GM23338 (cell line): ENCODE results near the gene ANKRD55. TPM values are rescaled to one million over a fixed set of nuclear protein-coding genes. Genes with fewer than 3 reads are reported as not detected.

ENCODE experiments used
- ATAC-seq: fragments of 200-7000 bp; cut with Tn5 transposase; 3 replicates; pipeline ENCODE4 v1.9.1; 2020
- DNase-seq: peaks from one replicate; pipeline ENCODE4 v3.0.0-alpha.2; 2015; ENCODE audit warnings: low spot score
- H2AFZ ChIP-seq: fragments of 200-600 bp; sonication (generic); 2 replicates; pipeline ENCODE4 v1.8.0; 2016; ENCODE audit warnings: antibody characterized with exemption, mild to moderate bottlenecking, moderate library complexity
- H3F3A ChIP-seq: fragments of 200-600 bp; sonication (generic); replicated peaks from 2 replicates; pipeline ENCODE4 v1.8.0; 2017; ENCODE audit warnings: antibody characterized with exemption, mixed run types, low read depth
- H3K27ac ChIP-seq: fragments of 200-600 bp; sonication (generic); 2 replicates; pipeline ENCODE4 v1.6.1; 2016; ENCODE audit warnings: low read depth
- H3K27me3 ChIP-seq: fragments of 200-600 bp; sonication (generic); 2 replicates; pipeline ENCODE4 v1.8.0; 2016; ENCODE audit warnings: mild to moderate bottlenecking, mixed run types, moderate library complexity; ENCODE audit not compliant: insufficient read depth
- H3K36me3 ChIP-seq: fragments of 200-600 bp; sonication (generic); 2 replicates; pipeline ENCODE4 v1.8.0; 2016; ENCODE audit warnings: mild to moderate bottlenecking; ENCODE audit not compliant: insufficient read depth
- H3K4me1 ChIP-seq: fragments of 200-600 bp; sonication (generic); 2 replicates; pipeline ENCODE4 v1.8.0; 2016; ENCODE audit warnings: mild to moderate bottlenecking, moderate library complexity; ENCODE audit not compliant: insufficient read depth
- H3K4me2 ChIP-seq: fragments of 200-600 bp; sonication (generic); 2 replicates; pipeline ENCODE4 v1.7.1; 2017; ENCODE audit warnings: mixed run types
- H3K4me3 ChIP-seq: fragments of 200-600 bp; sonication (generic); 2 replicates; pipeline ENCODE4 v1.6.1; 2016; ENCODE audit warnings: mixed run types
- H3K79me2 ChIP-seq: fragments of 200-600 bp; sonication (generic); replicated peaks from 2 replicates; pipeline ENCODE4 v1.8.0; 2017; ENCODE audit warnings: mild to moderate bottlenecking; ENCODE audit not compliant: insufficient read depth
- H3K9me2 ChIP-seq: fragments of 200-600 bp; sonication (generic); 2 replicates; pipeline ENCODE4 v1.8.0; 2017; ENCODE audit not compliant: insufficient read depth
- H4K20me1 ChIP-seq: fragments of 200-600 bp; sonication (generic); replicated peaks from 2 replicates; pipeline ENCODE4 v1.8.0; 2017; ENCODE audit warnings: mild to moderate bottlenecking; ENCODE audit not compliant: insufficient read depth
- H3K27ac Mint-ChIP-seq: 2 replicates; pipeline ENCODE4 v1.8.0; 2020; ENCODE audit warnings: inconsistent platforms, mild to moderate bottlenecking, moderate library complexity, mixed read lengths
- H3K27me3 Mint-ChIP-seq: 3 replicates; pipeline ENCODE4 v1.8.0; 2022; ENCODE audit warnings: low read depth, mild to moderate bottlenecking, moderate library complexity, mixed read lengths, inconsistent platforms; ENCODE audit not compliant: insufficient read depth, poor library complexity
- H3K36me3 Mint-ChIP-seq: 3 replicates; pipeline ENCODE4 v1.8.0; 2021; ENCODE audit warnings: low read depth, mild to moderate bottlenecking, inconsistent platforms, moderate library complexity, mixed read lengths
- H3K4me1 Mint-ChIP-seq: 3 replicates; pipeline ENCODE4 v1.8.0; 2020; ENCODE audit warnings: mild to moderate bottlenecking, inconsistent platforms, mixed read lengths
- H3K4me3 Mint-ChIP-seq: 3 replicates; pipeline ENCODE4 v1.8.0; 2021; ENCODE audit warnings: moderate library complexity, mild to moderate bottlenecking, inconsistent platforms, mixed read lengths
- H3K9me3 Mint-ChIP-seq: 3 replicates; pipeline ENCODE4 v1.8.0; 2020; ENCODE audit warnings: moderate library complexity, mild to moderate bottlenecking, inconsistent platforms, mixed read lengths
- CREB1 ChIP-seq: fragments of 250-450 bp; sonication (Bioruptor Pico); IDR thresholded peaks from 2 replicates; pipeline ENCODE4 v1.5.0; 2020; ENCODE audit warnings: low read depth, mild to moderate bottlenecking, moderate library complexity
- JUNB ChIP-seq: IDR thresholded peaks from one replicate; pipeline ENCODE4 v1.6.1; 2016; ENCODE audit warnings: antibody characterized with exemption; ENCODE audit not compliant: unreplicated experiment
- NANOG ChIP-seq: IDR thresholded peaks from 2 replicates; pipeline ENCODE4 v1.6.1; 2016; ENCODE audit warnings: antibody characterized with exemption, borderline replicate concordance
- ZNF114 ChIP-seq: fragments of 250-450 bp; sonication (Bioruptor Pico); IDR thresholded peaks from 2 replicates; pipeline ENCODE4 v1.5.0; 2020; ENCODE audit warnings: mild to moderate bottlenecking, moderate library complexity
- ZNF331 ChIP-seq: fragments of 250-450 bp; sonication (Bioruptor Pico); IDR thresholded peaks from 2 replicates; pipeline ENCODE4 v1.5.0; 2020; ENCODE audit warnings: low read depth, mild to moderate bottlenecking, moderate library complexity
- polyA plus RNA-seq: library from polyadenylated mRNA; unstranded; fragments of >200 nt; fragmentation: Nextera tagmentation; extraction: Ambion mirVana; gene quantifications from 2 replicates; pipeline ENCODE4 v1.2.1, GENCODE V29; 2016
- total RNA-seq: library from RNA; depleted of rRNA; stranded (reverse); fragments of >200 nt; shearing (Covaris generic); gene quantifications from 2 replicates; pipeline ENCODE4 v1.2.3, GENCODE V29; 2014
- TF ChIP-seq, protein P1 (sequence below): IDR thresholded peaks from one replicate; pipeline ENCODE4 v1.6.1; 2018; ENCODE audit warnings: antibody characterized with exemption; ENCODE audit not compliant: unreplicated experiment
- TF ChIP-seq, protein P2 (sequence below), 2 experiments: fragments of 200-600 bp in 1 of 2; sonication (generic) in 1 of 2; conservative IDR thresholded peaks; 2 replicates each; pipeline versions ENCODE4 v1.5.1 to v1.6.1; 2016 to 2017; ENCODE audit warnings: antibody characterized with exemption in 2 of 2, low read depth in 2 of 2, mild to moderate bottlenecking in 2 of 2, moderate library complexity in 1 of 2
- TF ChIP-seq, protein P3 (sequence below): fragments of 250-450 bp; sonication (Bioruptor Pico); IDR thresholded peaks from 2 replicates; pipeline ENCODE4 v1.5.0; 2020; ENCODE audit warnings: mild to moderate bottlenecking, moderate library complexity

Gene ANKRD55
- total and polyA plus RNA-seq, 2 experiments from 2014 or later: not detected

DNA sequence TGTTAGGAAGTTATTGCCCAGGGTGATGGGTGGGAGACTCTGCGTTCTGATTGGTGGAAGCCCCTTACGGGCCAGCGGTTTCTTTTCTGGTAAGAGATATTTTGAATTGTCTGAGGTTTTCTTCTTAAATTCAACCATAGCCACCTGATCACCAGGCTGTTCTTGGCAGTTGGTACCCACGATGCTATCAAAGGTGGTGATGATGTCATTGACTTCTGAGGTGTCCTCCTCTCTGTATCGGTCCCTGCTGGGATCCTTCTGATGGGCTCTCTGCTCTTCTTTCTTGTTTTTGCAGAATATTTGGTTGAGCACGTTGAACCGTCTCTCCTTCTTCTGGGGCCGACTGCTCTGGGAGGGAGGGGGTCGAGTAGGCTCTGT, 121.7 kb downstream of the ANKRD55 start:
- ATAC-seq (no peak), DNase-seq (no peak)
- no peaks in the 10 kb centered on the region for H3K36me3 Mint-ChIP-seq
- Histone ChIP-seq H3K79me2 (no peaks in the 10 kb centered on the region), H3K4me1 (no peaks in the 10 kb centered on the region), H3F3A (no peaks in the 10 kb centered on the region), H3K9me2 (no peaks in the 10 kb centered on the region), H3K4me3 (no peak overlapping the region), H2AFZ (no peak overlapping the region), H4K20me1 (no peaks in the 10 kb centered on the region), H3K27ac (no peak overlapping the region), H3K27me3 (no peaks in the 10 kb centered on the region), H3K36me3 (no peaks in the 10 kb centered on the region), H3K4me2 (no peak overlapping the region)
- no peaks in the 10 kb centered on the region for H3K27me3 Mint-ChIP-seq
- TF ChIP-seq, protein P1, sequence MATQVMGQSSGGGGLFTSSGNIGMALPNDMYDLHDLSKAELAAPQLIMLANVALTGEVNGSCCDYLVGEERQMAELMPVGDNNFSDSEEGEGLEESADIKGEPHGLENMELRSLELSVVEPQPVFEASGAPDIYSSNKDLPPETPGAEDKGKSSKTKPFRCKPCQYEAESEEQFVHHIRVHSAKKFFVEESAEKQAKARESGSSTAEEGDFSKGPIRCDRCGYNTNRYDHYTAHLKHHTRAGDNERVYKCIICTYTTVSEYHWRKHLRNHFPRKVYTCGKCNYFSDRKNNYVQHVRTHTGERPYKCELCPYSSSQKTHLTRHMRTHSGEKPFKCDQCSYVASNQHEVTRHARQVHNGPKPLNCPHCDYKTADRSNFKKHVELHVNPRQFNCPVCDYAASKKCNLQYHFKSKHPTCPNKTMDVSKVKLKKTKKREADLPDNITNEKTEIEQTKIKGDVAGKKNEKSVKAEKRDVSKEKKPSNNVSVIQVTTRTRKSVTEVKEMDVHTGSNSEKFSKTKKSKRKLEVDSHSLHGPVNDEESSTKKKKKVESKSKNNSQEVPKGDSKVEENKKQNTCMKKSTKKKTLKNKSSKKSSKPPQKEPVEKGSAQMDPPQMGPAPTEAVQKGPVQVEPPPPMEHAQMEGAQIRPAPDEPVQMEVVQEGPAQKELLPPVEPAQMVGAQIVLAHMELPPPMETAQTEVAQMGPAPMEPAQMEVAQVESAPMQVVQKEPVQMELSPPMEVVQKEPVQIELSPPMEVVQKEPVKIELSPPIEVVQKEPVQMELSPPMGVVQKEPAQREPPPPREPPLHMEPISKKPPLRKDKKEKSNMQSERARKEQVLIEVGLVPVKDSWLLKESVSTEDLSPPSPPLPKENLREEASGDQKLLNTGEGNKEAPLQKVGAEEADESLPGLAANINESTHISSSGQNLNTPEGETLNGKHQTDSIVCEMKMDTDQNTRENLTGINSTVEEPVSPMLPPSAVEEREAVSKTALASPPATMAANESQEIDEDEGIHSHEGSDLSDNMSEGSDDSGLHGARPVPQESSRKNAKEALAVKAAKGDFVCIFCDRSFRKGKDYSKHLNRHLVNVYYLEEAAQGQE: no peak
- TF ChIP-seq, protein P2, sequence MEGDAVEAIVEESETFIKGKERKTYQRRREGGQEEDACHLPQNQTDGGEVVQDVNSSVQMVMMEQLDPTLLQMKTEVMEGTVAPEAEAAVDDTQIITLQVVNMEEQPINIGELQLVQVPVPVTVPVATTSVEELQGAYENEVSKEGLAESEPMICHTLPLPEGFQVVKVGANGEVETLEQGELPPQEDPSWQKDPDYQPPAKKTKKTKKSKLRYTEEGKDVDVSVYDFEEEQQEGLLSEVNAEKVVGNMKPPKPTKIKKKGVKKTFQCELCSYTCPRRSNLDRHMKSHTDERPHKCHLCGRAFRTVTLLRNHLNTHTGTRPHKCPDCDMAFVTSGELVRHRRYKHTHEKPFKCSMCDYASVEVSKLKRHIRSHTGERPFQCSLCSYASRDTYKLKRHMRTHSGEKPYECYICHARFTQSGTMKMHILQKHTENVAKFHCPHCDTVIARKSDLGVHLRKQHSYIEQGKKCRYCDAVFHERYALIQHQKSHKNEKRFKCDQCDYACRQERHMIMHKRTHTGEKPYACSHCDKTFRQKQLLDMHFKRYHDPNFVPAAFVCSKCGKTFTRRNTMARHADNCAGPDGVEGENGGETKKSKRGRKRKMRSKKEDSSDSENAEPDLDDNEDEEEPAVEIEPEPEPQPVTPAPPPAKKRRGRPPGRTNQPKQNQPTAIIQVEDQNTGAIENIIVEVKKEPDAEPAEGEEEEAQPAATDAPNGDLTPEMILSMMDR (conservative IDR thresholded peaks at IDR 0.05; ENCODE audit: low read depth in 2 of 2): no peak
- TF ChIP-seq CREB1: no peak
- no peak for TF ChIP-seq ZNF331
- no peak for TF ChIP-seq JUNB
- no peak for TF ChIP-seq NANOG
- TF ChIP-seq ZNF114: no peak
- no peaks in the 10 kb centered on the region for H3K9me3 Mint-ChIP-seq
- H3K27ac Mint-ChIP-seq: no peak overlapping the region
- no peaks in the 10 kb centered on the region for H3K4me1 Mint-ChIP-seq
- no peak overlapping the region for H3K4me3 Mint-ChIP-seq

DNA sequence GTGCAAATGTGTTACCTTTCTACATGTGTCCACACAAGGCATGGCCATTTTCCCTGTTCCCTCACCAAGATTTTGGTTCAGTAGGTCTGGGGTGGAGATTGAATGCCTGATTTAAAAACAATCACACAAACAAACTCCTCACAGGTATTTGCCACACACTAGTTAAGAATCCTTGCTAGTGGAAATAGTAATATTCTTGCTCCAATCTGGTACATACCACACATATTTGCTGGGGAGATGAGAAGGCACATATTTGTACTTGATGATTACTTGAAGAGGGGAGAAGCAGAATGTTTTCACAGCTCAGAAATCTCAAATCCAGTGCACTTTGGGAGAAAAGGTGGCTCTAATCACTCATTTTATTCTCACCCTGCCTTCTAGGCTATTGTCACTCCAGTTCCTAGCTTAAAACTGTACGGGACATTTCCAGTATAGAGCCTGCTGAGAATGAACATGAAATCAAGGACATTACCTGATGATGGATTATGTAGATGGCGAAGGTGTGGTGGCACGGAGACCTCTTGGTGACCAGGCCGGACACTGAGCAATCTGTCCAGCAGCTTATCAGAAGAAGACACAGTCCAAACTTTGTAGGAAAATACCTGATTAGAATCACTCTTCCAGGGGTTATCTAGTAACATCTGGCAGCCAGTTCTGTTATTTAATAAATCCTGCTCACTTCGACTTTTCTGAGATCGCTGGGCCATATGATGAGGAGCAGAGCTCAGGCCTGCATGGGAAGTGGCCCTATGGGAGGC, 122.3 kb downstream of the ANKRD55 start:
- no peaks in the 10 kb centered on the region for H3K36me3 Mint-ChIP-seq
- H3K4me1 Mint-ChIP-seq: no peaks in the 10 kb centered on the region
- no peak overlapping the region for H3K4me2 ChIP-seq
- H3K4me1 ChIP-seq: no peaks in the 10 kb centered on the region
- no peaks in the 10 kb centered on the region for H3K36me3 ChIP-seq
- DNase-seq (no peak), ATAC-seq (no peak)
- no peak overlapping the region for H3K4me3 ChIP-seq
- H3K27me3 Mint-ChIP-seq: no peaks in the 10 kb centered on the region
- H3K9me2 ChIP-seq: no peaks in the 10 kb centered on the region
- H3K79me2 ChIP-seq: no peaks in the 10 kb centered on the region
- H2AFZ ChIP-seq: no peak overlapping the region
- H3K27ac ChIP-seq: no peak overlapping the region
- H3K4me3 Mint-ChIP-seq: no peak overlapping the region
- H3K27ac Mint-ChIP-seq: no peak overlapping the region
- no peaks in the 10 kb centered on the region for H3F3A ChIP-seq
- H3K27me3 ChIP-seq: no peaks in the 10 kb centered on the region
- no peaks in the 10 kb centered on the region for H4K20me1 ChIP-seq
- H3K9me3 Mint-ChIP-seq: no peaks in the 10 kb centered on the region
- TF ChIP-seq, protein P3, sequence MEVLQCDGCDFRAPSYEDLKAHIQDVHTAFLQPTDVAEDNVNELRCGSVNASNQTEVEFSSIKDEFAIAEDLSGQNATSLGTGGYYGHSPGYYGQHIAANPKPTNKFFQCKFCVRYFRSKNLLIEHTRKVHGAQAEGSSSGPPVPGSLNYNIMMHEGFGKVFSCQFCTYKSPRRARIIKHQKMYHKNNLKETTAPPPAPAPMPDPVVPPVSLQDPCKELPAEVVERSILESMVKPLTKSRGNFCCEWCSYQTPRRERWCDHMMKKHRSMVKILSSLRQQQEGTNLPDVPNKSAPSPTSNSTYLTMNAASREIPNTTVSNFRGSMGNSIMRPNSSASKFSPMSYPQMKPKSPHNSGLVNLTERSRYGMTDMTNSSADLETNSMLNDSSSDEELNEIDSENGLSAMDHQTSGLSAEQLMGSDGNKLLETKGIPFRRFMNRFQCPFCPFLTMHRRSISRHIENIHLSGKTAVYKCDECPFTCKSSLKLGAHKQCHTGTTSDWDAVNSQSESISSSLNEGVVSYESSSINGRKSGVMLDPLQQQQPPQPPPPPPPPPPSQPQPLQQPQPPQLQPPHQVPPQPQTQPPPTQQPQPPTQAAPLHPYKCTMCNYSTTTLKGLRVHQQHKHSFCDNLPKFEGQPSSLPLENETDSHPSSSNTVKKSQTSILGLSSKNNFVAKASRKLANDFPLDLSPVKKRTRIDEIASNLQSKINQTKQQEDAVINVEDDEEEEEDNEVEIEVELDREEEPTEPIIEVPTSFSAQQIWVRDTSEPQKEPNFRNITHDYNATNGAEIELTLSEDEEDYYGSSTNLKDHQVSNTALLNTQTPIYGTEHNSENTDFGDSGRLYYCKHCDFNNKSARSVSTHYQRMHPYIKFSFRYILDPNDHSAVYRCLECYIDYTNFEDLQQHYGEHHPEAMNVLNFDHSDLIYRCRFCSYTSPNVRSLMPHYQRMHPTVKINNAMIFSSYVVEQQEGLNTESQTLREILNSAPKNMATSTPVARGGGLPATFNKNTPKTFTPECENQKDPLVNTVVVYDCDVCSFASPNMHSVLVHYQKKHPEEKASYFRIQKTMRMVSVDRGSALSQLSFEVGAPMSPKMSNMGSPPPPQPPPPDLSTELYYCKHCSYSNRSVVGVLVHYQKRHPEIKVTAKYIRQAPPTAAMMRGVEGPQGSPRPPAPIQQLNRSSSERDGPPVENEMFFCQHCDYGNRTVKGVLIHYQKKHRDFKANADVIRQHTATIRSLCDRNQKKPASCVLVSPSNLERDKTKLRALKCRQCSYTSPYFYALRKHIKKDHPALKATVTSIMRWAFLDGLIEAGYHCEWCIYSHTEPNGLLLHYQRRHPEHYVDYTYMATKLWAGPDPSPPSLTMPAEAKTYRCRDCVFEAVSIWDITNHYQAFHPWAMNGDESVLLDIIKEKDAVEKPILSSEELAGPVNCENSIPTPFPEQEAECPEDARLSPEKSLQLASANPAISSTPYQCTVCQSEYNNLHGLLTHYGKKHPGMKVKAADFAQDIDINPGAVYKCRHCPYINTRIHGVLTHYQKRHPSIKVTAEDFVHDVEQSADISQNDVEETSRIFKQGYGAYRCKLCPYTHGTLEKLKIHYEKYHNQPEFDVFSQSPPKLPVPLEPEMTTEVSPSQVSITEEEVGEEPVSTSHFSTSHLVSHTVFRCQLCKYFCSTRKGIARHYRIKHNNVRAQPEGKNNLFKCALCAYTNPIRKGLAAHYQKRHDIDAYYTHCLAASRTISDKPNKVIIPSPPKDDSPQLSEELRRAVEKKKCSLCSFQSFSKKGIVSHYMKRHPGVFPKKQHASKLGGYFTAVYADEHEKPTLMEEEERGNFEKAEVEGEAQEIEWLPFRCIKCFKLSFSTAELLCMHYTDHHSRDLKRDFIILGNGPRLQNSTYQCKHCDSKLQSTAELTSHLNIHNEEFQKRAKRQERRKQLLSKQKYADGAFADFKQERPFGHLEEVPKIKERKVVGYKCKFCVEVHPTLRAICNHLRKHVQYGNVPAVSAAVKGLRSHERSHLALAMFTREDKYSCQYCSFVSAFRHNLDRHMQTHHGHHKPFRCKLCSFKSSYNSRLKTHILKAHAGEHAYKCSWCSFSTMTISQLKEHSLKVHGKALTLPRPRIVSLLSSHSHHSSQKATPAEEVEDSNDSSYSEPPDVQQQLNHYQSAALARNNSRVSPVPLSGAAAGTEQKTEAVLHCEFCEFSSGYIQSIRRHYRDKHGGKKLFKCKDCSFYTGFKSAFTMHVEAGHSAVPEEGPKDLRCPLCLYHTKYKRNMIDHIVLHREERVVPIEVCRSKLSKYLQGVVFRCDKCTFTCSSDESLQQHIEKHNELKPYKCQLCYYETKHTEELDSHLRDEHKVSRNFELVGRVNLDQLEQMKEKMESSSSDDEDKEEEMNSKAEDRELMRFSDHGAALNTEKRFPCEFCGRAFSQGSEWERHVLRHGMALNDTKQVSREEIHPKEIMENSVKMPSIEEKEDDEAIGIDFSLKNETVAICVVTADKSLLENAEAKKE (CRISPR knock-in tag): no peak
